Retinal pigment epithelial cell (primary cell): ENCODE measurements around the gene ENC1.

Source experiments
- DNase-seq: peaks from one replicate; pipeline ENCODE4 v3.0.0-alpha.2; 2010; ENCODE audit warnings: low read depth
- H3K4me3 ChIP-seq: 2 replicates; pipeline ENCODE4 v1.5.1; 2011; ENCODE audit warnings: mild to moderate bottlenecking, low read length, control low read depth, moderate library complexity
- CTCF ChIP-seq: conservative IDR thresholded peaks from 2 replicates; pipeline ENCODE4 v1.5.1; 2011; ENCODE audit warnings: low read depth, low read length, control low read depth, inconsistent platforms

Gene ENC1

GRCh38 chr5:74618106-74618505, 22.4 kb downstream of the ENC1 start:
- TF ChIP-seq CTCF: no peak
- H3K4me3 ChIP-seq: no peak overlapping the region
- DNase-seq: no peak

DNA sequence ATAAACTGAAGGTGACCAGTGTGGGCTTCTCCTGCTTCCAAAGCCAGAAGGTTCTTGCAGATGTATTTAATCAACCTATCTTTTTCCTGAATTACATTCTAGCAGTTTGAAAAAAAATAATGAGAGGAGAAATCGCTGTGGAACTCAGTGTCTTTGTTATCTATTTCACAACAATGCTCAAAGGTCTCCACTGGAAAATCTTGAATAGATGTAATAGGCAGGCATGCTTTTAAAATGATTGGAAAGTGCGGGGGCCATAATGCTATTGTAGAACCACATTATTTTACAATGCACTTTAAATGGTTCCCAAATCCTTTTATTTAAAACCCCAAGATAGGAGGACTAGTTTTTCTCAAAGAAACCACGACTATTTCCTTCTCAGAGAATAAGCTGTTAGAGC, 23.3 kb downstream of the ENC1 start:
- TF ChIP-seq CTCF: no peak
- no peak for DNase-seq

GRCh38 chr5:74616236-74617146, 24.0 kb downstream of the ENC1 start:
- no peak overlapping the region for H3K4me3 ChIP-seq
- DNase-seq: no peak
- TF ChIP-seq CTCF: no peak

More for the DNA sequence above, 23.3 kb downstream of the ENC1 start:
- H3K4me3 ChIP-seq: no peak overlapping the region

DNA sequence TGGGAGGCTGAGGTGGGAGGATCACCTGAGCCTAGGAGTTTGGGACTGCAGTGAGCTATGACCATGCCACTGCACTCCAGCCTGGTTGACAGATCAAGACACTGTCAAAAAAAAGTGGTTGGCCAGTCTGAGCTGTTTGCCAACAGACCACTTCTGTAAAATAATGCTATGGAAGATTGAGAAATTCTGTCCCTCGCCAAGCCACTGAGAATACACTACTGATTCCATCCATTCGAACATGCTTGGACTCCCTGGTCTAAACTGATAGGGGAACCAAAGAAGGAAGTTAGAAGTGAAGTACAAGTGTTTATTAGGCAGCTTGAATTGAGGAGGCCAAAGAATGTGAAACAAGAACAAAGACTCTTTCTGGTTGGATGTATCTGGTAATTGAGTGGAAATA, 27.2 kb downstream of the ENC1 start:
- no peak overlapping the region for H3K4me3 ChIP-seq
- no peak for DNase-seq
- no peak for TF ChIP-seq CTCF

GRCh38 chr5:74612045-74612444, 28.5 kb downstream of the ENC1 start:
- TF ChIP-seq CTCF: no peak
- H3K4me3 ChIP-seq: no peak overlapping the region
- DNase-seq: no peak

DNA sequence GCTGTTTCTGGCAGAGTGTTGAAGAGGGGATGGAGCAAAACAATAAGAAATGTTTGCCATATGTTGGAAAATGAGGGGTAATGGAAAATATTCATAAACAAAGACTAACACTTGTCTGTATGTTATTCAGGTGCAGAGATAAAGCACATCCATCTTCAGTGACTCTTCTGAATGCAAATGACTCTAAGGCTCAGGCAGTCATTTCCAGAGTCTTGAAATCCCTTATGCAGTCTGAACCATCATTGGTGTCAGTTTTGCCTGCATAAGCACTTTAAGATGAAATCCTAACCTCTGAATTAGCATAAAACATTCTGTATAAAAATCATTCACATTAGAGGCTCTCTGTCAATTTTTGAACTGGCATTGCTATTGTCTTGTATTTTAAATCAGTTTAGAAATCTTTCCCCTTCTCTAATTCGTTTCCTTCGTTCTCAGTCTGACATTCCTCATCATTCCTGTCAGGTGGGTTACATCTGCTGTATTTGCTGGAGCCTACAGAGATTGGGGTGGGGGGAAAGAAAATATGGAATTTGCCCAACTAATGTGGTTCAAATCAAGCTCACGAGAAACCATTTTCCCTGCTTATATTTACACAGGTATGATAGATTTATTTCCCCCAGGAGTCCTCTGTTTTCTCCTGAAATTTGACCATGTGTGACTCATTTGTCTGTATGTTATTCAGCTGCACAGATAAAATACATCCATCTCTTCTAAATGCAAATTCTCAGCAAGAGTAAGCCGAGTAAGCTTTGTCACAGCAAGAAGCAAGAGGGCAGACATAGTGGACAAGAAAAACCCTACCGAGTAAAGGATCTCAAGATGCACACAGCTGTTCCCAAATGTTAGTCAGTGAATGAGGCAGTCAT, 31.6 kb downstream of the ENC1 start:
- DNase-seq: no peak
- no peak for TF ChIP-seq CTCF
- no peak overlapping the region for H3K4me3 ChIP-seq
